H1 (cell line): ENCODE results near the gene EBNA1BP2. TPM values are rescaled to one million over a fixed set of nuclear protein-coding genes. Genes with fewer than 3 reads are reported as not detected.

Experiments
- CTCF ChIA-PET: fragments of 300-600 bp; sonication (Branson Sonifier 250); formaldehyde crosslinking; loops from one replicate; lab custom pipeline; 2021; ENCODE audit not compliant: partially characterized antibody; lab: Charles Lee
- POLR2A ChIA-PET: fragments of 300-600 bp; sonication (Branson Sonifier 250); formaldehyde crosslinking; loops from one replicate; lab custom pipeline; 2021; ENCODE audit warnings: inconsistent platforms; ENCODE audit not compliant: partially characterized antibody; lab: Charles Lee
- DNase-seq, 2 experiments: peaks; one replicate each; pipeline versions ENCODE4 v3.0.0 to v3.0.0-alpha.2; 2010 to 2022; ENCODE audit warnings: low spot score in 2 of 2, low read depth in 1 of 2, mixed read lengths in 1 of 2
- FAIRE-seq: peaks from 2 replicates; lab custom pipeline; 2011; peaks lifted over from hg19 to GRCh38; lab: Jason Lieb, UNC
- H2AFZ ChIP-seq: 2 replicates; pipeline ENCODE4 v1.8.1; 2012; ENCODE audit warnings: low read length, inconsistent platforms
- H2AK5ac ChIP-seq: 2 replicates; pipeline ENCODE4 v1.6.1; 2013; ENCODE audit warnings: low read depth, low read length
- H2BK120ac ChIP-seq: replicated peaks from 2 replicates; pipeline ENCODE3; 2013; ENCODE audit warnings: low read depth, low read length, inconsistent platforms
- H2BK12ac ChIP-seq: 2 replicates; pipeline ENCODE4 v1.6.1; 2013; ENCODE audit warnings: low read depth, low read length
- H2BK15ac ChIP-seq: 2 replicates; pipeline ENCODE4 v1.6.1; 2013; ENCODE audit warnings: low read length
- H2BK20ac ChIP-seq: 2 replicates; pipeline ENCODE4 v1.6.1; 2013; ENCODE audit warnings: low read length
- H2BK5ac ChIP-seq: 2 replicates; pipeline ENCODE4 v1.6.1; 2013; ENCODE audit warnings: low read depth, low read length
- H3K14ac ChIP-seq: 2 replicates; pipeline ENCODE4 v1.6.1; 2013; ENCODE audit warnings: inconsistent platforms; ENCODE audit not compliant: insufficient read length
- H3K18ac ChIP-seq: 2 replicates; pipeline ENCODE4 v1.6.1; 2013; ENCODE audit warnings: low read length; ENCODE audit errors: extremely low read depth
- H3K23ac ChIP-seq: 2 replicates; pipeline ENCODE4 v1.6.1; 2013; ENCODE audit warnings: inconsistent platforms; ENCODE audit not compliant: insufficient read length
- H3K23me2 ChIP-seq: 2 replicates; pipeline ENCODE4 v1.6.1; 2013; ENCODE audit warnings: low read depth, low read length
- H3K27ac ChIP-seq: 2 replicates; pipeline ENCODE4 v1.6.1; 2011; ENCODE audit warnings: low read depth, low read length, inconsistent platforms
- H3K27me3 ChIP-seq, 4 experiments: replicated peaks in 1 of 4; 1 replicate in 1 of 4; 2 replicates in 3 of 4; pipeline versions ENCODE4 v1.6.1 to v1.8.1; 2011 to 2013; ENCODE audit warnings: low read length in 3 of 4, mild to moderate bottlenecking in 3 of 4, inconsistent platforms in 2 of 4, mixed read lengths in 2 of 4, moderate library complexity in 1 of 4; ENCODE audit not compliant: control insufficient read depth in 3 of 4, insufficient read depth in 3 of 4; ENCODE audit errors: extremely low read depth in 1 of 4
- H3K36me3 ChIP-seq, 4 experiments: 2 replicates each; pipeline versions ENCODE4 v1.6.1 to v1.8.1; 2011 to 2013; ENCODE audit warnings: mild to moderate bottlenecking in 4 of 4, low read length in 3 of 4, moderate library complexity in 2 of 4, control low read depth in 1 of 4, inconsistent platforms in 1 of 4; ENCODE audit not compliant: insufficient read depth in 4 of 4, control insufficient read depth in 2 of 4
- H3K4ac ChIP-seq: replicated peaks from 2 replicates; pipeline ENCODE3; 2013; ENCODE audit warnings: low read length, low read depth, mixed read lengths, inconsistent platforms; ENCODE audit not compliant: insufficient read length
- H3K4me1 ChIP-seq, 4 experiments: replicated peaks in 1 of 4; 1 replicate in 1 of 4; 2 replicates in 3 of 4; pipeline versions ENCODE4 v1.6.1 to v1.8.1; 2011 to 2013; ENCODE audit warnings: low read length in 3 of 4, inconsistent platforms in 2 of 4, mixed read lengths in 1 of 4; ENCODE audit not compliant: insufficient read depth in 4 of 4, control insufficient read depth in 3 of 4
- H3K4me2 ChIP-seq, 2 experiments: 2 replicates each; pipeline versions ENCODE4 v1.6.1 to v1.8.1; 2011 to 2013; ENCODE audit warnings: low read depth in 2 of 2, low read length in 2 of 2, control low read depth in 1 of 2, inconsistent platforms in 1 of 2, mild to moderate bottlenecking in 1 of 2; ENCODE audit not compliant: insufficient read depth in 1 of 2
- H3K4me3 ChIP-seq, 4 experiments: fragments of 200-600, 300-600 bp in 1 of 4; sonication (generic), shearing (Covaris generic), sonication (Bioruptor Twin) in 1 of 4; 2 replicates each; pipeline versions ENCODE4 v1.5.1 to v1.8.1; 2011 to 2016; ENCODE audit warnings: low read length in 4 of 4, low read depth in 3 of 4, control low read depth in 2 of 4, inconsistent platforms in 2 of 4, mild to moderate bottlenecking in 2 of 4, mixed read lengths in 1 of 4, moderate library complexity in 1 of 4; ENCODE audit not compliant: insufficient read depth in 2 of 4; ENCODE audit errors: extremely low read depth in 1 of 4
- H3K56ac ChIP-seq: replicated peaks from 2 replicates; pipeline ENCODE3; 2013; ENCODE audit warnings: low read depth, mild to moderate bottlenecking, mixed read lengths, low read length, inconsistent platforms; ENCODE audit not compliant: insufficient read length
- H3K79me1 ChIP-seq: 2 replicates; pipeline ENCODE4 v1.6.1; 2013; ENCODE audit warnings: low read depth, low read length, control low read depth
- H3K79me2 ChIP-seq, 2 experiments: 2 replicates each; pipeline versions ENCODE4 v1.6.1 to v1.8.1; 2012 to 2013; ENCODE audit warnings: low read length in 2 of 2, mild to moderate bottlenecking in 2 of 2, inconsistent platforms in 1 of 2; ENCODE audit not compliant: insufficient read depth in 2 of 2, control insufficient read depth in 1 of 2
- H3K9ac ChIP-seq, 4 experiments: replicated peaks in 1 of 4; 1 replicate in 1 of 4; 2 replicates in 3 of 4; pipeline versions ENCODE4 v1.6.1 to v1.8.1; 2011 to 2013; ENCODE audit warnings: low read depth in 3 of 4, low read length in 3 of 4, control low read depth in 2 of 4, mild to moderate bottlenecking in 2 of 4, moderate library complexity in 2 of 4, inconsistent platforms in 1 of 4; ENCODE audit errors: extremely low read depth in 1 of 4
- H3K9me3 ChIP-seq, 2 experiments: 2 replicates each; pipeline versions ENCODE4 v1.6.1 to v1.8.1; 2012 to 2013; ENCODE audit warnings: mild to moderate bottlenecking in 2 of 2, moderate library complexity in 2 of 2, control low read depth in 1 of 2, inconsistent platforms in 1 of 2, low read depth in 1 of 2, low read length in 1 of 2, mixed read lengths in 1 of 2; ENCODE audit not compliant: insufficient read depth in 2 of 2
- H4K20me1 ChIP-seq, 2 experiments: replicated peaks in 1 of 2; 2 replicates each; pipeline versions ENCODE3 to v1.8.1; 2011 to 2013; ENCODE audit warnings: inconsistent platforms in 2 of 2, low read length in 2 of 2, mild to moderate bottlenecking in 1 of 2; ENCODE audit not compliant: insufficient read depth in 2 of 2, control insufficient read depth in 1 of 2
- H4K5ac ChIP-seq: 2 replicates; pipeline ENCODE4 v1.6.1; 2013; ENCODE audit warnings: low read length, low read depth, mixed read lengths, inconsistent platforms; ENCODE audit not compliant: insufficient read length
- H4K8ac ChIP-seq: 2 replicates; pipeline ENCODE4 v1.8.0; 2013; ENCODE audit warnings: mild to moderate bottlenecking, moderate library complexity, low read length, inconsistent platforms; ENCODE audit not compliant: insufficient read depth; ENCODE audit errors: extremely low read depth
- H4K91ac ChIP-seq: replicated peaks from 2 replicates; pipeline ENCODE3; 2013; ENCODE audit warnings: low read length, mixed read lengths, inconsistent platforms; ENCODE audit not compliant: insufficient read length
- CTBP2 ChIP-seq: IDR thresholded peaks from 2 replicates; pipeline ENCODE4 v1.7.0; 2011; ENCODE audit warnings: borderline replicate concordance, mild to moderate bottlenecking, moderate library complexity, mixed read lengths, low read length; ENCODE audit not compliant: insufficient read depth, insufficient read length
- RAD21 ChIP-seq, 2 experiments: IDR thresholded peaks in 1 of 2; conservative IDR thresholded peaks in 1 of 2; 2 replicates each; pipeline ENCODE4 v1.6.1; 2011; ENCODE audit warnings: low read depth in 2 of 2, low read length in 2 of 2, improper control_type of control experiment in 1 of 2, inconsistent platforms in 1 of 2, mild to moderate bottlenecking in 1 of 2, moderate library complexity in 1 of 2
- ZNF274 ChIP-seq: IDR thresholded peaks from 2 replicates; pipeline ENCODE4 v1.7.0; 2012; ENCODE audit warnings: low read length, borderline replicate concordance; ENCODE audit errors: extremely low read depth
- WGBS, 2 experiments: shearing (Covaris generic) in 1 of 2; methylation state at CpG; one replicate each; pipeline versions ENCODE4 v1.1.6 to v1.1.7; 2013 to 2015; ENCODE audit warnings: low lambda C conversion rate in 2 of 2, mixed read lengths in 2 of 2, inconsistent platforms in 1 of 2, low coverage in 1 of 2, missing lambda C conversion rate in 1 of 2; ENCODE audit not compliant: insufficient replicate concordance in 2 of 2, insufficient coverage in 1 of 2, insufficient read length in 1 of 2; ENCODE audit errors: extremely low coverage in 1 of 2, missing lambda C conversion rate in 1 of 2; 5-methylcytosine and 5-hydroxymethylcytosine counted together
- polyA plus RNA-seq, 7 experiments: library from polyadenylated mRNA; depleted of rRNA in 3 of 7; stranded (reverse) in 5 of 7; unstranded in 2 of 7; fragments of >200 nt in 5 of 7; fragments of 200-250 nt in 2 of 7; gene quantifications; 1 replicate in 5 of 7; 2 replicates in 1 of 7; 4 replicates in 1 of 7; pipeline versions ENCODE4 v1.2.1 to v1.2.3, GENCODE V29; 2011 to 2013; ENCODE audit warnings: missing spikeins in 2 of 7, mixed read lengths in 2 of 7
- total RNA-seq: library from RNA; stranded (reverse); fragmentation: NEBNext Ultra II Directional; extraction: Animal tissue kit (Norgen Biotek cat#: 25700); gene quantifications from 2 replicates; pipeline ENCODE4 v1.2.1, GENCODE V29; 2021
- TF ChIP-seq, protein P1 (sequence below), 3 experiments: IDR thresholded peaks; 1 replicate in 2 of 3; 2 replicates in 1 of 3; pipeline versions ENCODE4 v1.5.1 to v1.6.1; 2011; ENCODE audit warnings: low read length in 3 of 3, mild to moderate bottlenecking in 3 of 3, inconsistent platforms in 2 of 3, low read depth in 1 of 3, moderate library complexity in 1 of 3; ENCODE audit not compliant: insufficient read depth in 1 of 3; ENCODE audit errors: control extremely low read depth in 1 of 3

Gene EBNA1BP2
- total and polyA plus RNA-seq, 2 of the 8 experiments (the other 6 are each of a cell fraction or from before 2014, with no cell fraction given) = 31.0 to 104 TPM

- no peaks in the 10 kb centered on the region for H3K9me3 ChIP-seq
Observed at GRCh38 chr1:43197343-43198127, 25.4 kb upstream of the EBNA1BP2 start.

More at GRCh38 chr1:43197343-43198127, 25.4 kb upstream of the EBNA1BP2 start:
- Histone ChIP-seq H3K23ac (no peak overlapping the region), H3K9ac (no peak overlapping the region), H2AK5ac (no peak overlapping the region), H2BK5ac (no peak overlapping the region), H4K20me1 (no peaks in the 10 kb centered on the region), H3K14ac (no peak overlapping the region), H3K36me3 (no peaks in the 10 kb centered on the region)
- 86% methylated on average over 7 of the region's 7 CpGs; no CpG with 5 or more reads in 1 of the 2 experiments for WGBS, 2 experiments
- CTCF ChIA-PET = interaction anchor here (0.6 to 2.6 kb wide), 7 partner anchors 9 to 377 kb away, joined by 3 to 14 read pairs (median 5); no protein-coding TSS in a partner anchor
- TF ChIP-seq RAD21 (IDR thresholded peaks at IDR 0.05 in 1 of 2, conservative IDR thresholded peaks at IDR 0.05 in 1 of 2; ENCODE audit: low read depth in 2 of 2, low read length in 2 of 2) (peak; percentile 10 to 44; a peak in 3 of 4 replicates), ZNF274 (no peak), CTBP2 (no peak)
- TF ChIP-seq, protein P1, sequence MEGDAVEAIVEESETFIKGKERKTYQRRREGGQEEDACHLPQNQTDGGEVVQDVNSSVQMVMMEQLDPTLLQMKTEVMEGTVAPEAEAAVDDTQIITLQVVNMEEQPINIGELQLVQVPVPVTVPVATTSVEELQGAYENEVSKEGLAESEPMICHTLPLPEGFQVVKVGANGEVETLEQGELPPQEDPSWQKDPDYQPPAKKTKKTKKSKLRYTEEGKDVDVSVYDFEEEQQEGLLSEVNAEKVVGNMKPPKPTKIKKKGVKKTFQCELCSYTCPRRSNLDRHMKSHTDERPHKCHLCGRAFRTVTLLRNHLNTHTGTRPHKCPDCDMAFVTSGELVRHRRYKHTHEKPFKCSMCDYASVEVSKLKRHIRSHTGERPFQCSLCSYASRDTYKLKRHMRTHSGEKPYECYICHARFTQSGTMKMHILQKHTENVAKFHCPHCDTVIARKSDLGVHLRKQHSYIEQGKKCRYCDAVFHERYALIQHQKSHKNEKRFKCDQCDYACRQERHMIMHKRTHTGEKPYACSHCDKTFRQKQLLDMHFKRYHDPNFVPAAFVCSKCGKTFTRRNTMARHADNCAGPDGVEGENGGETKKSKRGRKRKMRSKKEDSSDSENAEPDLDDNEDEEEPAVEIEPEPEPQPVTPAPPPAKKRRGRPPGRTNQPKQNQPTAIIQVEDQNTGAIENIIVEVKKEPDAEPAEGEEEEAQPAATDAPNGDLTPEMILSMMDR (IDR thresholded peaks at IDR 0.05; ENCODE audit: control extremely low read depth in 1 of 3, insufficient read depth in 1 of 3, low read depth in 1 of 3, low read length in 3 of 3) = peak in 2 of 3 experiments; percentile 9 to 32; a peak in 1 of 4 replicates
- TF ChIP-seq, all 59 proteins: peak for 2
- H3K4me3 ChIP-seq = no peak overlapping the region
- no peaks in the 10 kb centered on the region for H3K4me1 ChIP-seq
- H2BK120ac ChIP-seq = no peak overlapping the region
- H3K23me2 ChIP-seq = no peaks in the 10 kb centered on the region; the same call in 1 of the 2 replicates
- H2BK15ac ChIP-seq = no peak overlapping the region
- no peak overlapping the region for H3K4me2 ChIP-seq
- no peak overlapping the region for H2BK20ac ChIP-seq
- H3K27me3 ChIP-seq = no peaks in the 10 kb centered on the region; a peak in 1 of 7 replicates
- FAIRE-seq (peak; percentile 13), DNase-seq (no peak)
- POLR2A ChIA-PET = interaction anchor here (0.6 to 2.3 kb wide), 3 partner anchors 9 to 361 kb away, joined by 3 to 12 read pairs (median 3); no protein-coding TSS in a partner anchor
- H3K79me2 ChIP-seq = no peaks in the 10 kb centered on the region
- no peak overlapping the region for H4K91ac ChIP-seq
- no peak overlapping the region for H3K4ac ChIP-seq
- H3K79me1 ChIP-seq = no peaks in the 10 kb centered on the region
- no peak overlapping the region for H3K56ac ChIP-seq
- H3K18ac ChIP-seq = no peak overlapping the region
- no peak overlapping the region for H2BK12ac ChIP-seq
- H4K5ac ChIP-seq = no peak overlapping the region
- H2AFZ ChIP-seq = no peak overlapping the region
- no peak overlapping the region for H4K8ac ChIP-seq
- H3K27ac ChIP-seq = no peak overlapping the region
